Fibroblast of villous mesenchyme (primary cell): ENCODE data around the gene KCNQ4. TPM values are rescaled to one million over a fixed set of nuclear protein-coding genes. Genes with fewer than 3 reads are reported as not detected.

ENCODE experiments used
- DNase-seq: peaks from one replicate; pipeline ENCODE4 v3.0.0-alpha.2; 2010; ENCODE audit warnings: low read depth
- H3K4me3 ChIP-seq: 2 replicates; pipeline ENCODE4 v1.5.1; 2011; ENCODE audit warnings: low read depth, mild to moderate bottlenecking, low read length
- total RNA-seq: library from RNA; depleted of rRNA; stranded (reverse); fragments of >200 nt; gene quantifications from 2 replicates; pipeline ENCODE4 v1.2.3, GENCODE V29; 2012
- TF ChIP-seq, protein P1 (sequence below): IDR thresholded peaks from 2 replicates; pipeline ENCODE4 v1.5.1; 2012; ENCODE audit warnings: low read depth, mild to moderate bottlenecking, low read length; ENCODE audit not compliant: insufficient read depth

The KCNQ4 gene
- total RNA-seq, 1 donor = under 0.01 TPM

DNA sequence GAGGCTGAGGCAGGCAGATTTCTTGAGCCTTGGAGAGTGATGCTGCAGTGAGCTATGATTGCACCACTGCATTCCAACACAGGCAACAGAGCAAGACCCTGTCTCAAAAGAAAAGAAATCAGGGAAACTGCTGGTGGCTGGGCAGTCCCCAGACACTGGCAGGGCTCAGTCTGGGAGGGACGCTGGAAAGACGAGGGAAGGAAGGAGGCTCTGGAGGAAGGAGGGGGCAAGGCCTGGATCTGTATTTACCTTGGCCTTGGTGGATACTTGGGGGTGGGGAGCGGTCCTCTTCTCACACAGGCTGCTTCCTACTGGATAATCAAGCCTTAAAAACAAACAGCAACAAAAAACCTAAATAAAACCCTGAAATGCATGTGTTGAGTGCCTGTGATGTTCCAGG lies 24.4 kb downstream of the KCNQ4 start:
- no peak overlapping the region for H3K4me3 ChIP-seq
- DNase-seq = no peak
- TF ChIP-seq, protein P1, sequence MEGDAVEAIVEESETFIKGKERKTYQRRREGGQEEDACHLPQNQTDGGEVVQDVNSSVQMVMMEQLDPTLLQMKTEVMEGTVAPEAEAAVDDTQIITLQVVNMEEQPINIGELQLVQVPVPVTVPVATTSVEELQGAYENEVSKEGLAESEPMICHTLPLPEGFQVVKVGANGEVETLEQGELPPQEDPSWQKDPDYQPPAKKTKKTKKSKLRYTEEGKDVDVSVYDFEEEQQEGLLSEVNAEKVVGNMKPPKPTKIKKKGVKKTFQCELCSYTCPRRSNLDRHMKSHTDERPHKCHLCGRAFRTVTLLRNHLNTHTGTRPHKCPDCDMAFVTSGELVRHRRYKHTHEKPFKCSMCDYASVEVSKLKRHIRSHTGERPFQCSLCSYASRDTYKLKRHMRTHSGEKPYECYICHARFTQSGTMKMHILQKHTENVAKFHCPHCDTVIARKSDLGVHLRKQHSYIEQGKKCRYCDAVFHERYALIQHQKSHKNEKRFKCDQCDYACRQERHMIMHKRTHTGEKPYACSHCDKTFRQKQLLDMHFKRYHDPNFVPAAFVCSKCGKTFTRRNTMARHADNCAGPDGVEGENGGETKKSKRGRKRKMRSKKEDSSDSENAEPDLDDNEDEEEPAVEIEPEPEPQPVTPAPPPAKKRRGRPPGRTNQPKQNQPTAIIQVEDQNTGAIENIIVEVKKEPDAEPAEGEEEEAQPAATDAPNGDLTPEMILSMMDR = no peak

DNA sequence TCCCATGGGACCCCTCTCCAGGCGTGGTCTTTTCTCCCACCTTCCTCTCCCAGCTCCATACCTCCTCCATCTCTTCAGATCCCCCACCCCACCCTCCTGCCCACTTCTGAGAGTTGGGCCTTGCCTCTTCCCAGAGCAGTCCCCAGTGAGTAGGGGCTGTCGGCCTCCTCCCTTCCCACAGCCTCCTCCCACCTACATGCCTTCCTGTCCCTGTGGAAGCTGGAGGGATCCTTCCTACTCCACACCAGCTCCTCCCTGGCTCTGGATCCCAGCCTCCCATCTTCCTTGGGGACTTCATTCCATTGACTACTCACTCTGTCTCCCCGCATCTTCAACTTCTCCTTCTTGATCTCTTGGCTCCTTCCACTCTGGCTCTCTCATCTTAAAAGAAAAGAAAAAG lies 24.9 kb downstream of the KCNQ4 start:
- no peak overlapping the region for H3K4me3 ChIP-seq
- DNase-seq = no peak
- TF ChIP-seq, protein P1 = no peak

DNA sequence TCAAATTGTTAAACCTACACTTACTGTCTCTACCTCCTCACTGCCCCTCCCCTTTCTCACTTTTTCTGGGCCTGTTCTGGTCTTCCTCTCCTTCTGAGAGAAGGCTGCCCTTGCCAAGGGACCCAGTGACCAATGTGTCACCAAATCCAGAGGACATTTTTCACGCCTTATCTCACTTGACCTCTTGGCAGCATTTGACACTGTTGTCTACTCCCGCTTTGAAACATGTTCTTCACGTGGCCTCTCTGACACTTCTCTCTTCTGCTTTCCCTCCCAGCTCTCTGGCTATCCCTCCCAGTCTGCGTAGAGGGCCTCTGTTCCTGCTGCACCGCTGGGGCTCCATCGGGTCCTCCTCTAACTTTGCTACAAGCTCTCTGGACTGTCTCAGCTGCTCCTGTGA lies 25.3 kb downstream of the KCNQ4 start:
- DNase-seq = no peak
- H3K4me3 ChIP-seq = no peak overlapping the region
- TF ChIP-seq, protein P1 = no peak

DNA sequence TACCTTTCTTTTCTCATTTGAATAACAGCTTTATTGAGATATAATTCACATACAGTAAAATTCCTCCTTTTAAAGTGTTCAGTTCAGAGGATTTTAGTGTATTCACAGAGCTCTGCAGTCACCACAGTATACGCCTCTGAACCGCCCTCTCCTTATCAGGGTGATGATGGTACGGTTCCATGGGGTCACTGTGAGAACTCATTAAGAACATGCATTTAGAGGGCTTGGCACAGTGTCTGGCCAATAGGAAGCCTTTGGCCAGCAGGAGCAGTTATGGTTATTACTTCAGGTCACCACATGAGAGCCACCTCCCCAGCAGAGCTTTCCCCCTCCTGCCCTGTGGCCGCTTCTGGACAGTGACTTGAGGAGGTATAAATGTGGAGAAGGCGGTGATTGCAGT lies 27.3 kb downstream of the KCNQ4 start:
- TF ChIP-seq, protein P1 = no peak
- no peak for DNase-seq
- H3K4me3 ChIP-seq = no peak overlapping the region

DNA sequence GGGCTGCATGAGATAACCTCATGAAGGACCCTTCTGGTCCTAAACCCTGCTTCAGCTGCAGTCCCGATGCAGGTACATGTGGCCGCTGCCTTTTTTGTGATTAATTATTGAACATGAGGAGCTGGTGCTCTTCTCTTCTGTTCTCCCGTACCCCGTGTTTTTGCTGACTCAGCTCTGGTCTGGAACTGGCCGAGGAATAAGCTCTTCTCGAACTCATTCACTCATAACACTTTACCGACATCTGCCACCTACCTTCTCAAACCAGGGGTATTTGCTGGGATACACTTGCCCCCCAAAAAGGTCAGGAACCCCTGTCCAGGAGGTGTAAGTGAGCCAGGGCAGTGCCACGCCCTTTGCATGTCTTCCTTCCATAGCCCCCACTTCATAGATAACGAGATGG lies 31.8 kb downstream of the KCNQ4 start:
- no peak overlapping the region for H3K4me3 ChIP-seq
- DNase-seq = no peak
- TF ChIP-seq, protein P1 = no peak

DNA sequence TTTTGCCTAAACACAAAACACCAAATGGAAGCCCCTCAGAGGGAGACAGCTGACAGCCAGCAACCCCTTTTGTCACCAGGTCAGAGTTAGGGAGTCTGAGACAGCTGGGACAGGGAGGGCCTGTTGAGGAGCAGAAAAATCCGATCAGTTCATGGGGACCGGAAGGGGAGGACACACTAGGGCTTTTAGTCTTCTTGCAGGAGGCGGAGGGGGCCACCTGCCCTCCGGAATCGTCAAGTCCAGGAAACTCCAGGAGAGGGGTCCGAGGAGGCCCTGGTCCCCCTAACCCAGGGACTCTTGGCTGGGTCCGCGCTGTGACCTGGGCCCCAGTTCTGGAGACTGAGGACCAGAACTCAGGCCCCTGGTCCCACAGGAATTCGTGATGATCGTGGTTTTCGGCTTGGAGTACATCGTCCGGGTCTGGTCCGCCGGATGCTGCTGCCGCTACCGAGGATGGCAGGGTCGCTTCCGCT lies 34.2 kb downstream of the KCNQ4 start:
- H3K4me3 ChIP-seq = no peak overlapping the region
- TF ChIP-seq, protein P1 = no peak
- DNase-seq = no peak

DNA sequence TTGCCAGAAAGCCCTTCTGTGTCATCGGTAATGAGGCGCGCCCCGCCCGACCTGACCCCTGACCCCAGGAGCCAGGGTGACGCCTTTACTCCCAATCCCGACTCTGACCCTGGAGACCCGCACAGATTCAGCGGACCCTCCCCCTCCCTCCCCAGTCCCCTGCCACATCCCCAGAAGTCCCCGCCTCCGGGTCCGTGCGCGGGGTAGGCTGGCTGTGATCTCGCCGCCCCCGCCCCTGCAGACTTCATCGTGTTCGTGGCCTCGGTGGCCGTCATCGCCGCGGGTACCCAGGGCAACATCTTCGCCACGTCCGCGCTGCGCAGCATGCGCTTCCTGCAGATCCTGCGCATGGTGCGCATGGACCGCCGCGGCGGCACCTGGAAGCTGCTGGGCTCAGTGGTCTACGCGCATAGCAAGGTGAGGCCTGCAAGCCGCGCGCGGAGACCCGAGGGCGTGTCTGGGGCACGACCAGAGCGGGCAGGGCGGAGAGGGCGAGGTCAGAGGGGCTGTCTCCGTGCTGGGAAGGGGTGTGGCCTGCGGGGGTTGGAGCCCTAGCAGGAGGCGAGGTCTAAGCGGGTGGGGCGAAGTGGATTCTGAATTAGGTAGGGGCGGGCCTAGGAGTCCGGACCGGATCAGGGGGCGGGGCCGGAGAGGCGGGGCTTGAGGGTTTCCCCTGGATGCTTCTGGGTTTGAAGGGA lies 34.8 kb downstream of the KCNQ4 start:
- no peak for DNase-seq
- TF ChIP-seq, protein P1 = no peak
- H3K4me3 ChIP-seq = peak overlapping the region; percentile 48
